Neutrophil (primary cell): ENCODE measurements around the gene ZNF25.
"Not testable (repeated sequence)": the region's sequence is repeated elsewhere in the genome, so short reads cannot be mapped to it uniquely, and the experiment has no call there.

Experiments used
- H3K27ac ChIP-seq: fragments of 200-600 bp; sonication (generic); 2 replicates; pipeline ENCODE4 v1.5.1; 2016; ENCODE audit warnings: mild to moderate bottlenecking, moderate library complexity
- H3K27me3 ChIP-seq: fragments of 200-600 bp; sonication (generic); 2 replicates; pipeline ENCODE4 v1.6.0; 2016; ENCODE audit warnings: mild to moderate bottlenecking
- H3K36me3 ChIP-seq: fragments of 200-600 bp; sonication (generic); 2 replicates; pipeline ENCODE4 v1.5.1; 2017
- H3K4me1 ChIP-seq, 2 experiments: fragments of 200-600 bp in 1 of 2; sonication (generic) in 1 of 2; 1 replicate in 1 of 2; 2 replicates in 1 of 2; pipeline versions ENCODE4 v1.5.1 to v1.6.1; 2013 to 2016; ENCODE audit warnings: low read depth in 1 of 2, low read length in 1 of 2, mild to moderate bottlenecking in 1 of 2, moderate library complexity in 1 of 2; ENCODE audit not compliant: control insufficient read depth in 1 of 2, insufficient read depth in 1 of 2
- H3K4me3 ChIP-seq, 2 experiments: fragments of 200-600 bp in 1 of 2; sonication (generic) in 1 of 2; 1 replicate in 1 of 2; 2 replicates in 1 of 2; pipeline ENCODE4 v1.5.1; 2013 to 2016; ENCODE audit warnings: low read depth in 1 of 2, low read length in 1 of 2, mild to moderate bottlenecking in 1 of 2, moderate library complexity in 1 of 2
- H3K9me3 ChIP-seq: fragments of 200-600 bp; sonication (generic); 2 replicates; pipeline ENCODE4 v1.5.1; 2016
- CTCF ChIP-seq: fragments of 200-600 bp; sonication (generic); IDR thresholded peaks from 2 replicates; pipeline ENCODE4 v1.5.1; 2016; ENCODE audit warnings: antibody characterized with exemption

Gene ZNF25

DNA sequence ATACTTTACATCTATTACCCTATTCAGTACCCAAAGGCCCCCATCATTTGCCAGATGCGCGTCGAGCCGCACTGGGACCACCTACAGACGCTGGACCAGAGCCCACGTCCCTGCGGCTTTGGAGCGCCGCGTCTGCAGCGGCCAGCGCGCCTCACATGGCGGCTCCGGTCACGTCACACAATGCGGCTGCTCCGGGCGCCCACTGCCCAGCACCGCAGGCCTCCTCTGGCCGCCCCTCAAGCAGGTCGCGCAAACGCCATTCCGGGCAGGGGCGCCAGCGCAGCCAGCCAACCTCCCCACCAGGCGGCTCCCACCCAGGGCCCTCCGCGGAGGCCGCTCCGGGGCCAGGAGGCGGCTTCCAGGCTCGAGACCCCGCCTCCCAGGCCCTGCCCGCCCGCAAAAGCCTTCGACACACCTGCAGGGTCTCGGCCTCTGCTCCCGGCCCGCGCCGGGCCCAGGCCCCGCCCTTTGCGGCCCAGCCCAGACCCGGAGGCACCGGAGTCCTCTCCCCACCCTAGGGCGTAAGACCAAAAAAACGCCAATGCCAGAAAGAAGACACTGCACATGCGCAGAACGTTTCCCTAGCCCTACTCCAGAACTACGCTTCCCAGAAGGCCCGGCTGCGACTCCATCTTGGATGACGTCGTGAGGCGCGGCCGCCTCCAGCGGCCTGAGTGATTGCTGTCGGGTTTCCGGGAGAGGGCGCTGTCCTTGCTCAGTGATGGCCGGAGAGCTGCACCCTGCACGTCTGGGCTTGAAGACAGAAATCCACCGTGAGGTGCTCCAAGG is at the start of gene ZNF25:
Gene ZNF25 (minus strand): TSS at position 557 of the 789 bp plus-strand sequence. CDS start 4,925 bp downstream, outside the sequence.
- TF ChIP-seq CTCF: peak; percentile 99
- Histone ChIP-seq H3K27ac (peak within 1 kb of the TSS; percentile 87), H3K27me3 (no peaks in the 10 kb centered on the region), H3K4me3 (peak within 1 kb of the TSS; percentile 91 to 97), H3K4me1 (peaks cover 17% of the 10 kb centered on the region in 2 experiments), H3K9me3 (no peaks in the 10 kb centered on the region), H3K36me3 (no peaks in the 10 kb centered on the region)

GRCh38 chr10:38025283-38025682 is 48.8 kb upstream of the ZNF25 start:
- H3K36me3 ChIP-seq: peaks cover 92% of the 10 kb centered on the region
- no peak overlapping the region for H3K4me3 ChIP-seq
- H3K4me1 ChIP-seq: peaks cover 9% of the 10 kb centered on the region in 2 experiments
- H3K9me3 ChIP-seq: no peaks in the 10 kb centered on the region
- H3K27ac ChIP-seq: peak overlapping the region; percentile 64
- no peak for TF ChIP-seq CTCF
- no peaks in the 10 kb centered on the region for H3K27me3 ChIP-seq

GRCh38 chr10:38019124-38019523 is 42.7 kb upstream of the ZNF25 start:
- not testable (repeated sequence) for H3K27me3 ChIP-seq, H3K4me3 ChIP-seq, H3K4me1 ChIP-seq, H3K9me3 ChIP-seq
- Histone ChIP-seq H3K27ac (peak overlapping the region; percentile 37), H3K36me3 (peaks cover 95% of the 10 kb centered on the region)

- no peak overlapping the region for H3K4me3 ChIP-seq
- peaks cover 7 to 16% of the 10 kb centered on the region in 2 experiments for H3K4me1 ChIP-seq
- TF ChIP-seq CTCF: no peak
- H3K27me3 ChIP-seq: no peaks in the 10 kb centered on the region
- H3K9me3 ChIP-seq: no peaks in the 10 kb centered on the region
- H3K27ac ChIP-seq: no peak overlapping the region
- peaks cover 90% of the 10 kb centered on the region for H3K36me3 ChIP-seq
Observed at GRCh38 chr10:38016354-38016753, 39.9 kb upstream of the ZNF25 start.

GRCh38 chr10:38010119-38010903 is 33.9 kb upstream of the ZNF25 start, which contains the start of gene ZNF33A:
TSS of gene ZNF33A (plus strand) at chr10:38010675. CDS start at chr10:38012342, 1,667 bp downstream.
- no peaks in the 10 kb centered on the region for H3K27me3 ChIP-seq
- peak within 1 kb of the TSS; percentile 100 for H3K27ac ChIP-seq
- TF ChIP-seq CTCF: peak; percentile 60
- no peaks in the 10 kb centered on the region for H3K9me3 ChIP-seq
- peaks cover 29% of the 10 kb centered on the region for H3K36me3 ChIP-seq
- H3K4me3 ChIP-seq: peak within 1 kb of the TSS; percentile 66 to 93
- H3K4me1 ChIP-seq: peaks cover 48 to 61% of the 10 kb centered on the region in 2 experiments
